Endothelial cell (in vitro differentiated cells): ENCODE measurements around the gene NOC2L. TPM values are rescaled to one million over a fixed set of nuclear protein-coding genes. Genes with fewer than 3 reads are reported as not detected.
"Not testable (repeated sequence)": the region's sequence is repeated elsewhere in the genome, so short reads cannot be mapped to it uniquely, and the experiment has no call there.

ENCODE experiments used
- DNase-seq: peaks from one replicate; pipeline ENCODE4 v3.0.0; 2021; ENCODE audit warnings: low spot score
- H3K27ac Mint-ChIP-seq: one replicate; pipeline ENCODE4 v1.8.0; 2021; ENCODE audit warnings: mixed read lengths, inconsistent platforms; ENCODE audit not compliant: unreplicated experiment
- H3K27me3 Mint-ChIP-seq: one replicate; pipeline ENCODE4 v1.8.0; 2021; ENCODE audit warnings: mild to moderate bottlenecking, moderate library complexity, mixed read lengths, inconsistent platforms; ENCODE audit not compliant: unreplicated experiment
- H3K36me3 Mint-ChIP-seq: one replicate; pipeline ENCODE4 v1.8.0; 2021; ENCODE audit warnings: mild to moderate bottlenecking, low read depth, mixed read lengths, inconsistent platforms; ENCODE audit not compliant: unreplicated experiment
- H3K4me1 Mint-ChIP-seq: one replicate; pipeline ENCODE4 v1.8.0; 2021; ENCODE audit warnings: mild to moderate bottlenecking, mixed read lengths, inconsistent platforms; ENCODE audit not compliant: unreplicated experiment
- H3K4me3 Mint-ChIP-seq: one replicate; pipeline ENCODE4 v1.8.0; 2021; ENCODE audit warnings: mild to moderate bottlenecking, mixed read lengths, inconsistent platforms; ENCODE audit not compliant: unreplicated experiment
- H3K9me3 Mint-ChIP-seq: one replicate; pipeline ENCODE4 v1.8.0; 2021; ENCODE audit warnings: mixed read lengths, inconsistent platforms; ENCODE audit not compliant: unreplicated experiment
- total RNA-seq: library from RNA; stranded (reverse); fragmentation: NEBNext Ultra II Directional; extraction: Animal tissue kit (Norgen Biotek cat#: 25700); gene quantifications from one replicate; pipeline ENCODE4 v1.2.1, GENCODE V29; 2021; ENCODE audit not compliant: unreplicated experiment
- TF ChIP-seq, protein P1 (sequence below): fragments of 200-600 bp; sonication (generic); IDR thresholded peaks from one replicate; pipeline ENCODE4 v1.5.0; 2021; ENCODE audit warnings: antibody characterized with exemption; ENCODE audit not compliant: unreplicated experiment

Gene NOC2L
- total RNA-seq, 1 donor from 2014 or later, result 56.5 TPM

- TF ChIP-seq, protein P1, sequence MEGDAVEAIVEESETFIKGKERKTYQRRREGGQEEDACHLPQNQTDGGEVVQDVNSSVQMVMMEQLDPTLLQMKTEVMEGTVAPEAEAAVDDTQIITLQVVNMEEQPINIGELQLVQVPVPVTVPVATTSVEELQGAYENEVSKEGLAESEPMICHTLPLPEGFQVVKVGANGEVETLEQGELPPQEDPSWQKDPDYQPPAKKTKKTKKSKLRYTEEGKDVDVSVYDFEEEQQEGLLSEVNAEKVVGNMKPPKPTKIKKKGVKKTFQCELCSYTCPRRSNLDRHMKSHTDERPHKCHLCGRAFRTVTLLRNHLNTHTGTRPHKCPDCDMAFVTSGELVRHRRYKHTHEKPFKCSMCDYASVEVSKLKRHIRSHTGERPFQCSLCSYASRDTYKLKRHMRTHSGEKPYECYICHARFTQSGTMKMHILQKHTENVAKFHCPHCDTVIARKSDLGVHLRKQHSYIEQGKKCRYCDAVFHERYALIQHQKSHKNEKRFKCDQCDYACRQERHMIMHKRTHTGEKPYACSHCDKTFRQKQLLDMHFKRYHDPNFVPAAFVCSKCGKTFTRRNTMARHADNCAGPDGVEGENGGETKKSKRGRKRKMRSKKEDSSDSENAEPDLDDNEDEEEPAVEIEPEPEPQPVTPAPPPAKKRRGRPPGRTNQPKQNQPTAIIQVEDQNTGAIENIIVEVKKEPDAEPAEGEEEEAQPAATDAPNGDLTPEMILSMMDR, result no peak
- Mint-ChIP-seq H3K27ac (no peak overlapping the region), H3K4me3 (peak overlapping the region; percentile 49), H3K27me3 (peaks cover 18% of the 10 kb centered on the region), H3K4me1 (peaks cover 3% of the 10 kb centered on the region), H3K36me3 (peaks cover 14% of the 10 kb centered on the region), H3K9me3 (peaks cover 5% of the 10 kb centered on the region)
- DNase-seq, result peak; percentile 9
These were observed 38.0 kb upstream of the NOC2L start for GRCh38 chr1:996851-997712.

DNA sequence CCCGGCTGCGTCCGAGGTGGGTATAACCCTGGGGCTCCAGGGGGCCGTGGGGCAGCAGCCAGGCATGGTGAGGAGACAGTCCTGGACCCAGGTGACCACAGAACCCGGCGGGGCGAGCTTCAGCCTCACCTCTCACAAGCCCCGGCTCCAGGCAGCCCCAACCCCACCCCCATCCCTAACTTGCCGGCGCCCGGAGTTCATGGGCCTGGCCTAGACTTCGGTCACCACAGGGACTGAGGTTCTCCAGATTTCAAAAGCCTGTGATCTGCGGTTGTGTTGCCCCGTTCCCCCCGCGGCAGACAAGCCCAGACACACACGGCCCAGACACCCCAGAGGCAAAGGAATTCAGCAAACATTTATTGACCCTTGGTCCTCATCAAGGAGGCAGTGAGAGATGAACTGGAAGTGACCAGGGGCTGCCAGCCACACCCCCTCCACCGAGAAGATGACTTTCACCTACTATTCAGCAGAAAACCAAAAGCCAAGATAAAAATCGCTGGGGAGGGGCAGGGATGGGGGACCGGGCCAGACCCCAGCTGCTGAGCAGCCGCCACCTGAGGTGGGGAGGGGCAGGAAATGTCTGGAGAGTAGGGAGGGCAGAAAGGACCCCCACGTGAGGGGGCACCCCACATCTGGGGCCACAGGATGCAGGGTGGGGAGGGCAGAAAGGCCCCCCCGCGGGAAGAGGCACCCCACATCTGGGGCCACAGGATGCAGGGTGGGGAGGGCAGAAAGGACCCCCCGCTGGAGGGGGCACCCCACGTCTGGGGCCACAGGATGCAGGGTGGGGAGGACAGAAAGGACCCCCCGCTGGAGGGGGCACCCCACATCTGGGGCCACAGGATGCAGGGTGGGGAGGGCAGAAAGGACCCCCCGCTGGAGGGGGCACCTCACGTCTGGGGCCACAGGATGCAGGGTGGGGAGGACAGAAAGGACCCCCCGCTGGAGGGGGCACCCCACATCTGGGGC lies 36.9 kb upstream of the NOC2L start:
- peak overlapping the region; percentile 45 for H3K4me3 Mint-ChIP-seq
- H3K36me3 Mint-ChIP-seq, result peaks cover 14% of the 10 kb centered on the region
- TF ChIP-seq, protein P1, result no peak
- peaks cover 21% of the 10 kb centered on the region for H3K27me3 Mint-ChIP-seq
- H3K27ac Mint-ChIP-seq, result no peak overlapping the region
- no peak for DNase-seq
- H3K4me1 Mint-ChIP-seq, result peaks cover 3% of the 10 kb centered on the region
- H3K9me3 Mint-ChIP-seq, result peaks cover 5% of the 10 kb centered on the region

DNA sequence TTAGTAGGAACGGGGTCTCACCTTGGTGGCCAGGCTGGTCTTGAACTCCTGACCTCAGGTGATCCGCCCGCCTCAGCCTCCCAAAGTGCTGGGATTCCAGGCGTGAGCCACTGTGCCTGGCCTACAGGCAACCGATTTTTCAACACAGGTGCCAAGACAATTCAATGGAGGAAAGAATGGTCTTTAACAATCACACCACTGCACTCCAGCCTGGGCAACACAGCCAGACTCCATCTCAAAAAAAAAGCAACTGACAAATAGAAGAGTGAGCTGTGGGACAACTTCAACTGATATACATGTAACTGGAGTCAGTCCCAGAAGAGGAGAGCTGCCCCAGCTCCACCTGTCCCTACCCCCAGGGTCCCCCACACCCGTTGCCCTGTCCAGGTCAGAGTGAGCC lies 35.5 kb upstream of the NOC2L start:
- H3K27ac Mint-ChIP-seq, H3K9me3 Mint-ChIP-seq, H3K4me3 Mint-ChIP-seq, H3K4me1 Mint-ChIP-seq, DNase-seq: not testable (repeated sequence)
- Mint-ChIP-seq H3K36me3 (peaks cover 14% of the 10 kb centered on the region), H3K27me3 (peaks cover 21% of the 10 kb centered on the region)

GRCh38 chr1:993379-993995 lies 34.4 kb upstream of the NOC2L start:
- DNase-seq, result peak; percentile 18
- Mint-ChIP-seq H3K4me3 (no peak overlapping the region), H3K4me1 (peaks cover 3% of the 10 kb centered on the region), H3K9me3 (peaks cover 5% of the 10 kb centered on the region), H3K27me3 (peaks cover 25% of the 10 kb centered on the region), H3K36me3 (peaks cover 14% of the 10 kb centered on the region), H3K27ac (no peak overlapping the region)
- TF ChIP-seq, protein P1, result no peak

DNA sequence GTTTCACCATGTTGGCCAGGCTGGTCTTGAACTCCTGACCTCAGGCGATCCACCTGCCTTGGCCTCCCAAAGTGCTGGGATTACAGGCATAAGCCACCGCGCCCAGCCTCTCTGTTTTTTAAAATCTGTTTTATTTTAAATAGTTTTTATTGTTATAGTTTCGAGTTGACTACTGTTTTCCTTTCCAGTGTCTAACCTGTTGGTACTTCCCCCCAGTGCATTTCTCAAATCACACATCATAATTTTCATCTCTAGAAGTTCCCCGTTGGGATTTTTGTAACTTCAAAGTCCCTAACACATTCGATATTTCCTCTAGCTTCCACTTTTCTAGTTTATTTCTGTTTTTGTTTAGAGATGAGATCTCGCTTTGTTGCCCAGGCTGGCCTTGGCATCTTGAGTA lies 33.3 kb upstream of the NOC2L start:
- H3K4me3 Mint-ChIP-seq, result peak overlapping the region; percentile 22
- H3K27me3 Mint-ChIP-seq, result peaks cover 30% of the 10 kb centered on the region
- H3K27ac Mint-ChIP-seq, result no peak overlapping the region
- peaks cover 3% of the 10 kb centered on the region for H3K4me1 Mint-ChIP-seq
- H3K9me3 Mint-ChIP-seq, result peaks cover 5% of the 10 kb centered on the region
- DNase-seq, result no peak
- TF ChIP-seq, protein P1, result no peak
- peaks cover 14% of the 10 kb centered on the region for H3K36me3 Mint-ChIP-seq
